HL-60 (cell line): ENCODE results near the gene TRIM14.

ENCODE experiments used
- DNase-seq, 2 experiments: peaks; one replicate each; pipeline ENCODE4 v3.0.0-alpha.2; 2010 to 2020; ENCODE audit warnings: low read depth in 1 of 2, low spot score in 1 of 2
- H3K27ac ChIP-seq: fragments of 250-450 bp; sonication (Bioruptor Pico); replicated peaks from 2 replicates; pipeline ENCODE4 v1.5.1; 2020; ENCODE audit warnings: mild to moderate bottlenecking, moderate library complexity
- H3K27me3 ChIP-seq: fragments of 250-450 bp; sonication (Bioruptor Pico); 2 replicates; pipeline ENCODE4 v1.5.1; 2021; ENCODE audit warnings: mild to moderate bottlenecking, moderate library complexity; ENCODE audit not compliant: insufficient read depth, poor library complexity, severe bottlenecking
- H3K4me3 ChIP-seq: replicated peaks from 2 replicates; pipeline ENCODE4 v1.5.1; 2011; ENCODE audit warnings: mild to moderate bottlenecking, control low read depth, low read length; ENCODE audit not compliant: insufficient read depth
- GABPA ChIP-seq: IDR thresholded peaks from 2 replicates; pipeline ENCODE4 v1.6.1; 2012; ENCODE audit warnings: low read depth
- POLR2AphosphoS5 ChIP-seq: IDR thresholded peaks from 2 replicates; pipeline ENCODE4 v1.6.1; 2012; ENCODE audit warnings: low read depth
- SPI1 ChIP-seq: IDR thresholded peaks from 2 replicates; pipeline ENCODE4 v1.6.1; 2012; ENCODE audit warnings: low read depth, mild to moderate bottlenecking, borderline replicate concordance
- TF ChIP-seq, protein P1 (sequence below): IDR thresholded peaks from one replicate; pipeline ENCODE4 v1.5.1; 2011; ENCODE audit warnings: low read length, control low read depth, inconsistent platforms; ENCODE audit not compliant: insufficient read depth
- TF ChIP-seq, protein P2 (sequence below): IDR thresholded peaks from 2 replicates; pipeline ENCODE4 v1.6.1; 2012; ENCODE audit warnings: low read depth; ENCODE audit not compliant: insufficient replicate concordance

The TRIM14 gene

DNA sequence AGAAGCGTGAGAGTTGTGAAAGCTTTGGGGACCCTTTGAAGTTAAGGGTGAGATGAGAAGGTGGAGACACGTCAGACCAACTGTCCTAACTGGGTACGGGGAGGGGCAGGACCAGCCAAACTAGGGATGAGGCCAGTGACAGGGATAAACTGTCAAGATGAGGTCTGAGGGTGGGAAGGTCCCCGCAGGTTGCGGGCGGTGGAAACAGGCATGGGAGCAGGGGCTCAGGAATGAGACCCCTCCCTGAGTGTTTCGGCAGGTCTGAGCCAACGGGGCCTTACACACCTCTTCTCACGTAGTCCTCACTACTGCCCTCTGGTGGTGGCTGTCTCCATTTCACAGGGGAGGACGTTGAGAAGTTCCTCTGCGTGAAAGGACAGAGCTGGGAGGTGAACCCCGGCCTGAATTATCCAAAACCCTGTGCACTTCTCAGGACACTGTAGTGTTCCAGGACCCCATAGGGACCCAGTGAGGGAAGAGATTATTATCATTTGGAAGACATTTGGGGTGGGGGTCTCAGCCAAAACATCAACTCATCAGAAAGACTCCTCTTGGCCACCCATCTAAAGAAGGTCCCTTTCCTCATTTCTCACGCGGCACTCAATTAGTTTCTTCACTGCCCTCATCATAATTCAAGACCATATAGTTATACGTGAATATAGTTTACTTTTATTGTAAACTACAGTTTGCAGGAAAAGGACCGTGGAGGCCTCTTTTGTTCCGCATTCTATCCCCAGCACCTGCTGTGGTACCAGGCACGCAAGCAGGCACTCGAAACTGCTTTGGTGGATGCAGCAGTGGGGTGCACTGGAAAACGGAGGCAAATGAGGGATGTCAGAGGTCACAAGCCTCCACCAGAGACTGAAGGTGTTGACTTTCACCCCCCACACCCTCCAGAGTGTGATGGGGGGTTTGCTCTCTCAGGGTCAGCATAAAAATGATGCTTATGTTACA lies 84.2 kb downstream of the TRIM14 start:
- TF ChIP-seq, protein P1, sequence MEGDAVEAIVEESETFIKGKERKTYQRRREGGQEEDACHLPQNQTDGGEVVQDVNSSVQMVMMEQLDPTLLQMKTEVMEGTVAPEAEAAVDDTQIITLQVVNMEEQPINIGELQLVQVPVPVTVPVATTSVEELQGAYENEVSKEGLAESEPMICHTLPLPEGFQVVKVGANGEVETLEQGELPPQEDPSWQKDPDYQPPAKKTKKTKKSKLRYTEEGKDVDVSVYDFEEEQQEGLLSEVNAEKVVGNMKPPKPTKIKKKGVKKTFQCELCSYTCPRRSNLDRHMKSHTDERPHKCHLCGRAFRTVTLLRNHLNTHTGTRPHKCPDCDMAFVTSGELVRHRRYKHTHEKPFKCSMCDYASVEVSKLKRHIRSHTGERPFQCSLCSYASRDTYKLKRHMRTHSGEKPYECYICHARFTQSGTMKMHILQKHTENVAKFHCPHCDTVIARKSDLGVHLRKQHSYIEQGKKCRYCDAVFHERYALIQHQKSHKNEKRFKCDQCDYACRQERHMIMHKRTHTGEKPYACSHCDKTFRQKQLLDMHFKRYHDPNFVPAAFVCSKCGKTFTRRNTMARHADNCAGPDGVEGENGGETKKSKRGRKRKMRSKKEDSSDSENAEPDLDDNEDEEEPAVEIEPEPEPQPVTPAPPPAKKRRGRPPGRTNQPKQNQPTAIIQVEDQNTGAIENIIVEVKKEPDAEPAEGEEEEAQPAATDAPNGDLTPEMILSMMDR = peak; percentile 89
- TF ChIP-seq, protein P2, sequence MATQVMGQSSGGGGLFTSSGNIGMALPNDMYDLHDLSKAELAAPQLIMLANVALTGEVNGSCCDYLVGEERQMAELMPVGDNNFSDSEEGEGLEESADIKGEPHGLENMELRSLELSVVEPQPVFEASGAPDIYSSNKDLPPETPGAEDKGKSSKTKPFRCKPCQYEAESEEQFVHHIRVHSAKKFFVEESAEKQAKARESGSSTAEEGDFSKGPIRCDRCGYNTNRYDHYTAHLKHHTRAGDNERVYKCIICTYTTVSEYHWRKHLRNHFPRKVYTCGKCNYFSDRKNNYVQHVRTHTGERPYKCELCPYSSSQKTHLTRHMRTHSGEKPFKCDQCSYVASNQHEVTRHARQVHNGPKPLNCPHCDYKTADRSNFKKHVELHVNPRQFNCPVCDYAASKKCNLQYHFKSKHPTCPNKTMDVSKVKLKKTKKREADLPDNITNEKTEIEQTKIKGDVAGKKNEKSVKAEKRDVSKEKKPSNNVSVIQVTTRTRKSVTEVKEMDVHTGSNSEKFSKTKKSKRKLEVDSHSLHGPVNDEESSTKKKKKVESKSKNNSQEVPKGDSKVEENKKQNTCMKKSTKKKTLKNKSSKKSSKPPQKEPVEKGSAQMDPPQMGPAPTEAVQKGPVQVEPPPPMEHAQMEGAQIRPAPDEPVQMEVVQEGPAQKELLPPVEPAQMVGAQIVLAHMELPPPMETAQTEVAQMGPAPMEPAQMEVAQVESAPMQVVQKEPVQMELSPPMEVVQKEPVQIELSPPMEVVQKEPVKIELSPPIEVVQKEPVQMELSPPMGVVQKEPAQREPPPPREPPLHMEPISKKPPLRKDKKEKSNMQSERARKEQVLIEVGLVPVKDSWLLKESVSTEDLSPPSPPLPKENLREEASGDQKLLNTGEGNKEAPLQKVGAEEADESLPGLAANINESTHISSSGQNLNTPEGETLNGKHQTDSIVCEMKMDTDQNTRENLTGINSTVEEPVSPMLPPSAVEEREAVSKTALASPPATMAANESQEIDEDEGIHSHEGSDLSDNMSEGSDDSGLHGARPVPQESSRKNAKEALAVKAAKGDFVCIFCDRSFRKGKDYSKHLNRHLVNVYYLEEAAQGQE = no peak
- TF ChIP-seq SPI1 (peak; percentile 27; the same call in 1 of the 2 replicates), GABPA (no peak), POLR2AphosphoS5 (no peak)
- Histone ChIP-seq H3K27me3 (no peaks in the 10 kb centered on the region), H3K27ac (no peak overlapping the region), H3K4me3 (no peak overlapping the region)
- peak in 1 of 2 experiments; percentile 87 for DNase-seq

DNA sequence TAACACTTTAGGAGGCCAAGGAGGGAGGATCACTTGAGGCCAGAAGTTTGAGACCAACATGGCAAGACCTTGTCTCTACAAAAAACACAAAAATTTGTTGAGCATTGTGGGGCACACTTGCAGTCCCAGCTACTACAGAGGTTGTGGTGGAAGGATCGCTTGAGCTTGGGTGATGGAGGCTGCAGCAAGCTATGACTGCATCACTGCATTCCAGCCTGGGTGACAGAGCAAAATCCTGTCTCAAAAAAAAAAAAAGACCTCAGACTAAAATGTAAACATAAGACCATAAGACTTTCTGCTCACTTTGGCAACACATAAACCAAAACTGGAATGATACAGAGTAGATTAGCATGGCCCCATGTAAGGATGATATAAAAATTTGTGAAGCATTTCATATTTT lies 87.1 kb downstream of the TRIM14 start:
- TF ChIP-seq, protein P1 = no peak
- TF ChIP-seq, protein P2 = no peak
- TF ChIP-seq POLR2AphosphoS5 (no peak), SPI1 (no peak), GABPA (no peak)
- Histone ChIP-seq H3K27me3 (no peaks in the 10 kb centered on the region), H3K27ac (no peak overlapping the region), H3K4me3 (no peak overlapping the region)
- no peak for DNase-seq

GRCh38 chr9:98031169-98031568 lies 87.9 kb downstream of the TRIM14 start:
- H3K27ac ChIP-seq = no peak overlapping the region
- TF ChIP-seq POLR2AphosphoS5 (no peak), GABPA (no peak), SPI1 (no peak)
- TF ChIP-seq, protein P1 = no peak
- TF ChIP-seq, protein P2 = no peak
- no peak for DNase-seq
- H3K4me3 ChIP-seq = no peak overlapping the region
- H3K27me3 ChIP-seq = no peaks in the 10 kb centered on the region
